Stimulated activated CD8-positive, alpha-beta memory T cell treated with anti-CD3 and anti-CD28 coated beads, Interleukin-12 subunit alpha, Interleukin-12 subunit beta, amount 100 ng/mL, for 24 hours (primary cell): ENCODE measurements around the gene AFAP1L1.
A peak's percentile ranks its signal among the peaks of the same experiment; 100 is the strongest.

Experiments used
- DNase-seq: peaks from one replicate; pipeline ENCODE4 v3.0.0-alpha.2; 2020; ENCODE audit errors: extremely low read depth

The AFAP1L1 gene

DNA sequence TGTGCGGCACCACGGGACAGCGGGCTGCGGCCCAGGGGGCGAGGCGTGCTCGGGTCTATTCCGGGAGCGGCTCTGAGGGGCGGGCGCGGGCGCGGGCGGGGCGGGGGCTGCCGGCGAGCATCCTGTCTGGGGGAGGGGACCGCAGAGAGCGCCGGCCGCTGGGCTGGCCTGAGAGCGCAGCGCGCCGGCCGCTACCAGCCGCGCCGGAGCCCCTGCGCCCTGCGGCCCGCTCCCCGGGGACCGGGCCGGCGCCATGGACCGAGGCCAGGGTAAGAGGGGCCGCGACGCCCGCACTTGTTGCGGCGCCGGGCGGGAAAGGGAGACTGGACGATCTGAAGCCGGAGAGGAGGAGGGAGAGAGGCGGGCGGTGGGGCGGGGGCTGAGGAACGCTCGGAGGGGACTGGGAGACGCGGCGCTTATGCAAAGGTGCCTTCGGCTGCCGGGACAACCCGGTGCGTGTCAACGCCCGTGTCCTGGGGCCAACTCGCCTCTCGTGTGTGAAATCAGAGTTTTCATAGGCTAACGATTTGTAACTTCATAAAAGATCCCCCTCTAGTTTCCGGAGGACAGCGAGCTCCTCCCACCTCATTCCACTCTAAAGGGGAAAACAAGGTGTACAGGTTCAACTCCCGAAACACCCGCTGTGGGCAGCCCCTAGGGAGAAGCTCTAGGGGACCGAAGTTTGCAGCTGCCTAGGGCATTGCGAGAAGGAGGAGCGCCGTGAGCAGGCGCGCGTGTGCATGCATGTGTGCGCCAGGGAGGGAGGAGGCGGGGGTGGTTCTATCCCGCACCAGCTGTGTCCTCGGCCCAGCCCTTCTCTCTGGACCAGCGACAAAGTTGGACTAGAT lies at the start of gene AFAP1L1:
Gene AFAP1L1, plus strand, starts transcription at position 144 of the 848 bp plus-strand sequence. Its CDS starts 110 bp downstream, at position 254.
- no peak for DNase-seq

- no peak for DNase-seq
These were observed 48.4 kb upstream of the AFAP1L1 start for GRCh38 chr5:149223081-149223848.

DNA sequence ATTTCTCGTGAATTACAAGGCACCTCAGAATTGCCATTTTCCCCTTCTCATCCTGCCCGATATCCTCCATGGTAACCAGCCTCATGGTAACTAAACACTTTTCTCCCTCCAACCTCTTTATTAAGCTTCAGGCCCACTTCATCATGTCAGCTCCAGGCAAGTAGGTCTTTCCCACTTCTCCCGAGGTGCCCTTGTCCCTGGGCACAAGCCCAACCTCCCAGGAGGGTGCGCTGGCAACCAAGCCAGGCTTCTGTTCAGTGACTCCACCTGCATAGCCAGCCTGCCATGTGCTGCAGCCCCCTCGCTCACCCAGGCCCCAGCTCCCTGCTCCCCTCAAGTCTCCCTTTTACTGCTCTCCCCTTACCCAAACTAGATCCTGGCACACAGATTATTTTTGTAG lies 47.4 kb upstream of the AFAP1L1 start:
- no peak for DNase-seq

- DNase-seq, result no peak
These were observed 44.4 kb upstream of the AFAP1L1 start for GRCh38 chr5:149227168-149227826.

DNA sequence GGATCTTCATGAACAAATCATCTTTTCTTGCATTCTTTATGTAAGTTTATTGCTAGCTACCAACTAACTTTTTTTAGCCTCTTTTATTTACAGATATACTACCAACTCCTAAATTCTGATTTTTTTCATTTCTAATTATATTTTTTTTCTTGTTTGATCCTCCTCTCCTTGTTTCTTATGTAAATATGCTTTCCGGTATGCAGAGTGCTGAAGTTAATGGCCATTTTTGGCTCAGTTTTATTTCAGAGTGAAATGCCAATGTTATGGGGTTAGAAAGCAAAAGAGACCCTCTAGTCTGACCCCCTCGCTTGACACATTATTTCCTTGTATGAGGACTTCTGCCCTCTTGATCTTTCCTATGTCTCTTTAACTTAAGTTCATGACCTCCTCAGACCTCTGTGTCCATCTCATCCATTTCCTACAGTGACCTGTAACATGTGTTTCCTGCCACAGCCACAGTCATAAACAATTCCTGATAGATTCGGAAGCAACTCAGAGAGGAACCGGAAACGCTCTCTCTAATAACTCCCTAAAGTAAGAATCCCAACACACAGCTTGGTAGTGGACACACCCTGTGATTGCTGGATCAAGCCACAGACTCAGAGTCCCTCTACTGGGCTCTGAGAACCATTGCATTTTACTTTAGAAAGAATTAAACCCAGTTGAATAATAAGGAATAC lies 42.9 kb upstream of the AFAP1L1 start:
- DNase-seq, result no peak

DNA sequence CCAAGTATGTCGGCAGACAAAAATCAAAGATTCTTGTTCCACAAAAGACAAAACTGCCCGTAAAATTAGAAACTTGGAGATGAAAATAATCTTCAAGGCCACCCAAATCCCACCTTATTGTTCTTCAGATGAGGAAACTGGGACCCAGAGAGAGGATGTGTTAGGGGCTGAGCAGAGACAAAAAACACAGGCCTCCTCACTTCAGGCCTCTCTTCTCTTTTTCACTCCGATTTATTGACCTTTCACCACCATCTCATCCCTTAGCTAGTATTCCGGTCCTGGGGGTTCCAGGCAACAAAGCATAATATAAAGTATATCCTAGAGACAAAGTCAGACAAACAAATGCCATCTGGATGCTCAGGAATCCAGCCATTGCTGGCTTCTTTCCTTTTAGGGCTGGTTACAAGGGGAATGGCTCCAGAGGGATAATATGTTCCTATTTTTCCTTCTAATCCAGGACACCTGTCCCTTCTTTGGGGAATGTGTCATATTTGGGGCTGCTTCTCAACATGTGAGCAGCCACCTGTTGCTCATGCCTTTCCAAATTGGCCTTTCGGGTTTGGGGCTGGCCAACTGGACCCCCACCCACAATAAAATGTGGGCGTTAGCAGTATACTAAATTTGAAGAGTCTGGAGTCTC lies 42.2 kb upstream of the AFAP1L1 start:
- DNase-seq, result no peak

- no peak for DNase-seq
These were observed 35.8 kb upstream of the AFAP1L1 start for GRCh38 chr5:149235841-149236240.

- no peak for DNase-seq
These were observed 34.0 kb upstream of the AFAP1L1 start for GRCh38 chr5:149237662-149238061.

- DNase-seq, result no peak
These were observed 33.1 kb upstream of the AFAP1L1 start for GRCh38 chr5:149238540-149238939.

- no peak for DNase-seq
These were observed 31.7 kb upstream of the AFAP1L1 start for GRCh38 chr5:149239917-149240316.

- peak; percentile 47 for DNase-seq
These were observed 31.2 kb upstream of the AFAP1L1 start for GRCh38 chr5:149240354-149240998.

DNA sequence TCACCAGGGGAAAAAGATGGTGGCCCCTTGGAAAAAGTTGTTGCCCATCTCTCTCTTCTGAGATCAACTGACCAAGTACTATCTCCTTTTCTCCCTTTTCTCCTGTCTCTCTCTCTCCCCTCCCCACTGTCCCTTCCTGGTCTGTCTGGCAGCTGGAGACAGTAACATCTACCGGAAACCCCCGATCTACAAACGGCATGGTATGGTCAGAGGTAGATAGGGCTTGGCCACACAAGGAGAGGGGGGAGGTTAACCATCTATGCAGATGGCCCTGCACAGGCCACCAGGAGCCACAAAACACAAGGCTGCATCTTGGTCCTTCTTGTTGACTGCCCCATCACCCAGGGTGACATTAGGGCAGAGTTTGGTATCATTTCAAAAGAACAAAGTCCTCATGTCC lies 29.3 kb upstream of the AFAP1L1 start:
- DNase-seq, result no peak

- DNase-seq, result no peak
These were observed 24.8 kb upstream of the AFAP1L1 start for GRCh38 chr5:149246906-149247305.

DNA sequence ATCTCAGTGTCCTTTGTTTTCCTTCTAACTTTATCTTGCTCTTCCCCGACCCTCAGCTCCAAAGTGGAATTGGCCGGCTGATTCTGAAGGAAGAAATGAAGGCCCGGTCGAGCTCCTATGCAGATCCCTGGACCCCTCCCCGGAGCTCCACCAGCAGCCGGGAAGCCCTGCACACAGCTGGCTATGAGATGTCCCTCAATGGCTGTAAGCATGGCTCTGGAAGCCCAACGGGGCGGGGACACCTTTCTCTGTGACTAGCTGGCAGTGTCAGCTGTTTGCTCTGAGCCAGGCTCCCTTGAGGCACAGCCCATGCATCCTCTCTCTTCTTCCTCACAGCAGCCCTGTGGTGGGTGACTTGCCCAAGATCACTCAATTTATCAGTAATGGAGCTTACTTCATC lies 23.9 kb upstream of the AFAP1L1 start:
- no peak for DNase-seq

DNA sequence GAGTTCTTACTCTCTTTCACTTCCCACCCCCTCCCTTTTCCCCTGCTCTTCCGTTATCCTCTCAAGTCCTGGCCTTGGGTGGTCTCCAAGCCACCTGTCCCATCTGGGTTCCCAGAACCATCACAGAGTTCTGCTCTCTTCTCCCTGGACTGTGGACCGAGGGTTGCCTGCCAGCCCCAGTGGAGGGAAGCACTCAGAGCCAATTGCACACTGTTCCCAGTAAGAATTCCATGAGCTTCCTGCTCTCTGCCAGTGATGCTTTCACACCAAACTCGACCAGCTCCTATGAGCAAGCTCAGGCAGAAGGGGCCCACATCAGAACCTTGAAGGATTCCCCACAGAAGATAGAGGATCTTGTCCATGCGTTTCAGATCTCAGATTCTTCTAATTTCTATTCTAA lies 20.1 kb upstream of the AFAP1L1 start:
- no peak for DNase-seq

GRCh38 chr5:149254506-149254905 lies 17.2 kb upstream of the AFAP1L1 start:
- no peak for DNase-seq

DNA sequence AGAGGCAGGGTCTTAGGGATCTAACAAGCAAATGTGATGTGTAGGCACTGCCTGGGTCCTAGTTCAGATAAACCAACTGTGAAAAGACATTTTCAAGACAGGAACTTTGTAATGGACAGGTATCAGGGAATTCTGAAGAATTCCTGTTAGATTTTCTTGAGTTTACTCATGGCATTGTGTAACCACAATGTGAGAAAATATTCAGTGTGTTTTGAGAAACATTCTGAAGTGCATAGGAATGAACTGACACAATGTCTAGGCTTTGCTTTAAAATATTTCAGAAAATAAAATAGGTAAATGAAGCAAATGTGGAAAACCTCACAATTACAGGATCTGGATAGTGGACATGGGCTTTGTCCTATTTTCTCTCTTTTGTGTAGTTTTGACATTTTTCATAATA lies 15.2 kb upstream of the AFAP1L1 start:
- no peak for DNase-seq

- DNase-seq, result no peak
These were observed 14.5 kb upstream of the AFAP1L1 start for GRCh38 chr5:149257131-149257530.

GRCh38 chr5:149257889-149258705 lies 13.6 kb upstream of the AFAP1L1 start:
- no peak for DNase-seq

GRCh38 chr5:149260761-149261160 lies 10.9 kb upstream of the AFAP1L1 start:
- no peak for DNase-seq
